ENCODE data around the gene CHN2.

The CHN2 gene

DNA sequence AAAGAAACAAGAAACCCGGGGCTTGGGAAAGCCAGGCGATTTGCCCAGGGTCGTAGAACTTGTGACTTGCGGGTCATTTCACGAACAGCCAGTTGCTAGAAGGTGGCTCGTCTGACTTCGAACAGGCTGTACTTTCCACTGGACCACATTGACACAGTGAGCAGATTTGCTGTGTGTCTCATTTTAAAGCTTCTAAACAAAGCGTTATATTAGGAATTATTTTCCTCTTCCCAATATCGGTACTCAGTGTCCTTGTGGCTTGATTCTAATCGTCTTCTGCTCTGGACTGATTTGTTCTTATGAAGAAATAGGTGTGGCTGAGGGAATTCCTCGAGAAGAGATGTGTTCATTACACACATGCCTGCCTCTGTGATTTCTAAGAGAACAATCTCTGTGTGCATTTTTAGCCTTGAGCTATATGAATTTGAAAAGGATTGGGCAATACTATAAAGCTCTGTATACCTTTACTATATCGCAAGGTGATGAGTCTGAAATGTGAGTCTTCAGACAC lies 219.1 kb downstream of the CHN2 start:
- DNase-seq = no peak

DNA sequence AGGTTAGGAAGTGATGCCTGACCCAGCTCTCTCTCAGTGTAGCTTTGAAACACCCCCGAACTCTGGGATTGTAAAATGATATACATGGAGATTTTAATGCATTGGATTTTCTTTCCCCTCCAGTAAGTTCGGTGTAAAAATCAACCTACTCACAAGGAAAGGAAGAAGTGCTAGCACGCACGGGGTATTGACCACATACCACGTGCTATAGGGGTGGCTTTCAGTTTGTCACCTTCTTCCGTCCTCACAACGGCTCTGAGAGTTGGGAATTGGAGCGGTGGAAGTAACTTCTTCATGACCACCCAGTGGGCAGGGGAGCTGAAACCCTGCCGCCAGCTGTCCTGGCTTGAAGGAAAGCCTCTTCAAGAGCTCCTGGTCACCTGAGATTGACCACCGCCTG lies 219.6 kb downstream of the CHN2 start:
- no peak for DNase-seq

DNA sequence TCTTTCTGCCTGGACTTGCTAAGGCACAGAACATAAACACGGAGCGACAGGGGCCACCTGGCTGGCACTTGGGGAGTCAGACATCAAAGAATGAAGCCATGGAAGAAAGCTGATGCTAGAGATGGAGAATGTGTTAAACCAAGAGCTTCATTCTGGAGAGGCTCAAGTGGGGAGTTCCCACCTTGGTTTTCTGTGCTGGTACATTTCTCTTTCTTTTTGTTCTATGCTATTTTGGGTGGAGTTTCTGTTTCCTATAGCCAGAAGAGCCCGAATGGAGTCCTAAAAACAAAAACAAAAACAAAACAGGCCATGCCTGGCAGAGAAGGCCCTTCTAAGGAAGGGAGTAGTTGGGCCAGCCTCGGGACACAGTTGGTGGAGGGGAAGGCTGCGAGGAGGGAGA lies 220.6 kb downstream of the CHN2 start:
- no peak for DNase-seq

DNA sequence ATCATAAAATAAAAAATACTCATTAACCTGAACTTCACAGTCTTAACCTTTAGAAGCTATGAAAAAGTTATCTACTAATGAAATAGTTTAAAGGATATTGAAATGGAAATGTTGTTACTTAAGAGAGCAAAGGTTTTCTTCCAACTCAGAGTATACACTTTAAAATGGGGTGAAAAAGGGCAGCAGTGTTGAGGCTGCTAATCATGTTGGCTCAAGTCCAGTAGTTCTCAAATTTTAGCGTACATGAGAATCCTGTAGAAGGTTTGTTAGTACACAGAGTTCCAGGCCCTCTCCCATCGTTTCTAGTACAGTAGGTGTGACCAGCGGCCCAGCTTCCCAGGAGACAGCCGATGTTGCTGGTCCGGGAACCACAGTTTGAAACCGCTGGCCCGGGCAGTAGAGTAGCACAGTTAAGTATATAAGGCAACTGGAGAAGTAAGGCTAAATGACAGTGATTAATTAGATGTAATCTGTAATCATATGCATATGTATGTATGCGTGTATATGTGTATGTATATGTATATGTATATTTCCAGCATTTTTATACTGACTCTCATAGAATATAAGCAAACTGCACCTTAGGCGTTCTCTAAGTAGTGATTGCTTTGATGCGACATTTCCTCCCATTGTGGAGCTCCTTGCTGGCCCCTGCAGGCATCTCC lies 221.8 kb downstream of the CHN2 start:
- no peak for DNase-seq

- DNase-seq = no peak
Measured at GRCh38 chr7:29416938-29417305, 222.3 kb downstream of the CHN2 start.

- no peak for DNase-seq
Measured at GRCh38 chr7:29418056-29418455, 223.5 kb downstream of the CHN2 start.

DNA sequence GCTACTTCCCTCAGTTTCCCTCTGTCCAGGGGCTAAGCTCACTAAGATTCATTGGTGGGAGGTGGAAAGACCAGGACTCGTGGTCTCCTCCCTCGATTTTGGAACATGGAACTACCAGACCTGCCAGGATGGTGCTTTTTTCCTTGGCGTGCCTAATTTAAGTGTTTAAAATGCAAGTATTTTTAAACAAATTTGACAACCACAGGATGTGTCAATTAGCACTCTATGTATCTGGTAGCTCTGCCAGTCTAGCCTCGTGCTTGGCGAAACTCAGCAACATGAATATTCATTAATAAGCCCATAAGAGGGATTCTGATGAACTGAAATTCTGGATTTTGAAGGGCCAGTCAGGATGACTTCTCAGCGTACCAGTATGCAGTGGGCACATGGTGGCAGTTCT lies 224.1 kb downstream of the CHN2 start:
- DNase-seq = no peak

DNA sequence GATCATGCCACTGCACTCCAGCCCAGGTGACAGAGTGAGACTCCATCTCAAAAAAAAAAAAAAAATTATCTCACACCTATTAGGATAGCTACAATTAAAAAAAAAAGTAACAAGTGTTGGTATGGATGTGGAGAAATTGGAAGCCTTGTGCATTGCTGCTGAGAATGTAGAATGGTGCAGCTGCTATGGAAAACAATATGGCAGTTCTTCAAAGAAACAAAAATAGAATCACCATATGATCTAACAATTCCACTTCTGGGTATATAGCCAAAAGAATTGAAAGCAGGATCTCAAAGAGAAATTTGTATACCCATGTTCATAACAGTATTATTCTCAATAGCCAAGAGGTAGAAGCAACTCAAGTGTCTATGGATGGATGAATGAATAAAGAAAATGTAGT lies 225.4 kb downstream of the CHN2 start:
- no peak for DNase-seq

- no peak for DNase-seq
Measured at GRCh38 chr7:29421010-29421956, 226.7 kb downstream of the CHN2 start.

DNA sequence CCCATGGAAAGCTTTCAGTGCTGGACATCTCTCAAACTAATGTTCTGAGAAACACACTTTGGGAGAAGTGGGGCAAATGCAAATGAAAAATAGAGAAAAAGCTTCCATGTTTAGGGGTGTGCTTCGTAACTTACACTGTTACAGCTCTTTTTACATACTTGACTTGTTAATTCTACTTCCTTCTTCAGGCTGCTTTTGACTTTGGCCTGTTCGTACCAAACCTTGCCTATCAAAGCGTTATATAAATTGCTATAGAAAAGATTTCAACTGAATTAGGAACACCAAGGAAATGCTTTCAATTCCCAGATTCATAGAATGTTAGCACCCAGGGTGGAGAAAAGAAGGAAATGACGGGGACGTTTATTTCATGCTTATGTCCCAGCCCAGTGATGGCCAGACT lies 228.3 kb downstream of the CHN2 start:
- no peak for DNase-seq

GRCh38 chr7:29424295-29424983 lies 229.9 kb downstream of the CHN2 start:
- no peak for DNase-seq

DNA sequence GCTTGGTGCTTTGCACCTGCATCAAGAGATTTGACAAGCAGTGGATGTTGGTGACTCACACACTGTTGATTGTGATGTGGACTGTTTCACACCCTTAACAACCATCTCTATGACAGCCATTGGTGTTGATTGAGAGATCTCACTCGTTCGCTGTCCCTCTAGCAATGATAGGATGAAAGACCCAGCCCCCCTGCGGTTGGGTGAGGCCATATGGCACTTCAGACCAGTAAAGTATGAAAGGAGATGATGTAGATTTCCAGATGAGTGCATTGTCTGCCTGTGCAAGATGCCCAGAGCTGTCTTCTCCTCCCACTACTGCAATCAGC lies 230.4 kb downstream of the CHN2 start:
- DNase-seq = no peak

DNA sequence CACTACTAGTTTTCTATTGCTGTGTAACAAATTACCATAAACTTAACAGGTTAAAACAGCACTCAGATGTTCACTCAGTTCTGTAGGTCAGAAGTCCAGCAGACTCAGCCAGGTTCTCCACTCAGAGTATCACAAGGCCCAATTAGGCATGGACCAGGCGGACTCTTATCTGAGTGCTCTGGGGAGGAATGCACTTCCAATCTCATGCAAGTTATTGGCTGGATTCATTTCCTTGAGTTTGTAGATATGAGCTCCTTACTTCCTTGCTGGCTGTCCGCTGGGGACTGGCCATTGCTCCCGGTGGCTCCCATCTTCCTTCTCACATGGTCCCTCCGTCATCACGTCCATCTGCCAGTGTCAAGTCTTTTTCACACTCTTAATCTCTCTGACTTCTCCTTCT lies 232.0 kb downstream of the CHN2 start:
- no peak for DNase-seq

- no peak for DNase-seq
Measured at GRCh38 chr7:29429401-29429800, 234.8 kb downstream of the CHN2 start.

GRCh38 chr7:29430279-29430949 lies 235.8 kb downstream of the CHN2 start:
- no peak for DNase-seq

- DNase-seq = no peak
Measured at GRCh38 chr7:29431686-29432085, 237.1 kb downstream of the CHN2 start.

GRCh38 chr7:29432721-29433120 lies 238.1 kb downstream of the CHN2 start:
- DNase-seq = no peak

DNA sequence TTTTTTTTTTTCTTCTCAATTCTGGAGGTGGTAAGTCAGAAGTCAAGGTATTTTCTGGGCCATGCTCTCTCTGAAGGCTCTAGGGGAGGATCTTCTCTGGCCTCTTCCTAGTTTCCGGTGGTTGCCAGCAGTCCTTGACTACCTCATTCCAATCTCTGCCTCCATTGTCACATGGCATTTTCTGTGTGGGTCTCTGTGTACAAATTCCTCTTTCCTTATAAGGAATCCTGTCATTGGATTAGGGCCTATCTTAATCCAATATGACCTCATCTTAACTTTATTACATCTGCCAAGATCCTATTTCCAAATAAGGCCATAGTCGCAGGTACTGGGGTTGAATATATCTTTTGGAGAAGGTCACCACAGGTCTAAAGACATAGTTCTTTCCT lies 239.8 kb downstream of the CHN2 start:
- DNase-seq = no peak

GRCh38 chr7:29435167-29435566 lies 240.6 kb downstream of the CHN2 start:
- no peak for DNase-seq

DNA sequence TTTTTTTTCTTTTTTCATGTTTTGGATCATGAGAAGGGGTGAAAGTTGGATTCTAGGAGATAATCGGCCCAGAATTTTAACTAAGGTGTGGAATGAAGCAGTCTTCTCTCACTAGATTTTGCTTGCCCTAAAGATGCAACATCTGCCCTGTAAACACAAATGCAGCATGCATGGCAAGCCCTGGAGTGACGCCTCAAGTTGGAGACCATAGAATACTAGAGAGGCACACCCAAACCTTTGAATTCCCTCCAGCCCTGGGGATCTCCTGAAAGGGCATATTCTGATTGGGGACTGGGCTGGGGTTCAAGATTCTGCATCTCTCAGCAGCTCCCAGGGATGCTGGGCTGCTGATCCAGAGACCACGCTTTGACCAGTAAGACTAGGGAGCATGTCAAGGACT lies 241.3 kb downstream of the CHN2 start:
- DNase-seq = no peak

- DNase-seq = peak; percentile 90
Measured at GRCh38 chr7:29442146-29442545, 247.6 kb downstream of the CHN2 start.

DNA sequence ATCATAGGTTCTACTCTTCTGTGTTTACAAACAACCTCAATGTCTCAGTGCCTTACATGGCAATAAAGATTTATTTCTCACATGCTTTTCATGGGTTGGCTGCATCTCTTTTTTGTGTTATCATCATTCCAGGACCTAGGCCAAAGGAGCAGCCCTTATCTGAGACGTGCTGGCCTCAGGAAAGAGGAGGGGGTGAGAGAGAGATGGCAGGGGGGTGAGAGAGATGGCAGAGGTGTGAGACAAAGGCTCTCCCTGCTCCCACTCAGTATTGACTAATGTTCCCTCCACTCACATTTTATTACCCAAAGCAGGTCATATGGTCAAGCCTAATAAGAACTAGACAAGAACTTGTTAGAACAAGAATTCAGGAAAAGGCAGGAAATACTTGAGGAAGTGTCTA lies 249.0 kb downstream of the CHN2 start:
- DNase-seq = no peak

GRCh38 chr7:29444267-29444666 lies 249.7 kb downstream of the CHN2 start:
- no peak for DNase-seq
